Aorta (tissue), 5 donors: ENCODE results near the gene SPTBN1. TPM values are rescaled to one million over a fixed set of nuclear protein-coding genes. Genes with fewer than 3 reads are reported as not detected.

Experiments
- ATAC-seq: fragments of 200-7000 bp; cut with Tn5 transposase; one replicate; pipeline ENCODE4 v1.9.1; 2022; ENCODE audit warnings: moderate library complexity; ENCODE audit not compliant: low FRiP score
- DNase-seq, 2 donors: peaks; one replicate each; pipeline ENCODE4 v3.0.0-alpha.2; 2020
- H3K27ac ChIP-seq, 2 donors: one replicate each; pipeline ENCODE4 v1.5.1; 2013; ENCODE audit warnings: low read length in 2 of 2, mild to moderate bottlenecking in 2 of 2, moderate library complexity in 2 of 2, control low read depth in 1 of 2, inconsistent platforms in 1 of 2, low read depth in 1 of 2
- H3K27me3 ChIP-seq, 2 donors: one replicate each; pipeline ENCODE4 v1.6.1; 2013; ENCODE audit warnings: control low read depth in 1 of 2, low read length in 1 of 2, mild to moderate bottlenecking in 1 of 2, moderate library complexity in 1 of 2; ENCODE audit not compliant: insufficient read depth in 2 of 2, control insufficient read depth in 1 of 2
- H3K36me3 ChIP-seq, 2 donors: one replicate each; pipeline ENCODE4 v1.6.1; 2013; ENCODE audit warnings: control low read depth in 1 of 2, low read length in 1 of 2, mild to moderate bottlenecking in 1 of 2; ENCODE audit not compliant: insufficient read depth in 2 of 2, control insufficient read depth in 1 of 2
- H3K4me1 ChIP-seq, 2 donors: one replicate each; pipeline ENCODE4 v1.6.1; 2013; ENCODE audit warnings: low read length in 2 of 2, control low read depth in 1 of 2, mild to moderate bottlenecking in 1 of 2, moderate library complexity in 1 of 2; ENCODE audit not compliant: insufficient read depth in 2 of 2, control insufficient read depth in 1 of 2
- H3K4me3 ChIP-seq, 2 donors: one replicate each; pipeline ENCODE4 v1.5.1; 2013; ENCODE audit warnings: low read length in 2 of 2, control low read depth in 1 of 2, mild to moderate bottlenecking in 1 of 2
- H3K9me3 ChIP-seq: one replicate; pipeline ENCODE4 v1.6.1; 2013; ENCODE audit warnings: mild to moderate bottlenecking, low read length; ENCODE audit not compliant: control insufficient read depth
- WGBS, 2 donors: extraction: QIAGEN DNeasy Blood & Tissue Kit; methylation state at CpG; one replicate each; pipeline ENCODE4 v1.1.7; 2013; 5-methylcytosine and 5-hydroxymethylcytosine counted together
- intact Hi-C, 2 donors: fragments of 100-400 bp; cut with DNase I; formaldehyde crosslinking; loops; one replicate each; pipeline versions ENCODE4 v1.14.2 to v1.15.0; 2022
- polyA plus RNA-seq, 2 donors: library from polyadenylated mRNA; stranded (reverse); fragments of 200-250 nt; gene quantifications; one replicate each; pipeline ENCODE4 v1.2.3, GENCODE V29; 2013
- total RNA-seq, 2 donors: library from RNA; stranded (reverse); fragmentation: NEBNext Ultra II Directional; extraction: Animal tissue kit (Norgen Biotek cat#: 25700); gene quantifications; one replicate each; pipeline ENCODE4 v1.2.1, GENCODE V29; 2021
- donor health status: healthy with polysubstance abuse.
- donor health status: Bipolar disorder and iron deficiency.
- donor health status: DM: no; HTN: no; CAD: no.
- donor health status: DM: no; HTN: no; CAD: no.
- donor health status: DM: yes; HTN: yes; CAD: no.

SPTBN1 gene
- total and polyA plus RNA-seq, 4 donors, result 84.9 to 540 (median 218) TPM

DNA sequence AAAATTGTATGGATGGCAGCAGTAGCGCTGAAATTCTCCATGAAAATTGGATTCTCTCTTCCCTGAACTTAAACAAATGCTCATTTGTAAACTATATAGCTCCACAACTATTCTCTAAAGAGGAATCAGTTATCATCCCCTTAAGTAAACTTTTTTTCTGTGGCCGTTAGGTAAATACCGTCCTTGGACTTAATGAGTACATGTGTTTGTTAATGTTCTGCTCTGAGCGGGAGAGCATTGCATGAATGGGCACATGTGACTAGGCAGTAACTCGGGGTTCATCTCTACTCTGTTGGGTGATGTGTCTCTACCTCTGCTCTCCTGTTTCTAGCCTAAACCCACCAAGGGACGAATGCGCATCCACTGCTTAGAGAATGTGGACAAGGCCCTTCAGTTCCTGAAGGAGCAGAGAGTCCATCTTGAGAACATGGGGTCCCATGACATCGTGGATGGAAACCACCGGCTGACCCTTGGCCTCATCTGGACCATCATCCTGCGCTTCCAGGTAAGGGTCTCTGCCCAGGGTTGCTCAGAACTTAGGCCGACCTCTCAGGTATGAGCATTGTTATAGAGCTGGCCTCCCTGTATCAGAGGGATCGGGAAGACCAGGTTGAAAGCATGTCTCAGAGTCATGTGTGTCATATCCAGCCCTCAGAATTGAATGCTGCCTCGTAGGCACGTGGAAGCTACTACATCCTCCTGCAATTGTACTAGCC lies 155.9 kb downstream of the SPTBN1 start:
- ATAC-seq (no peak), DNase-seq (no peak)
- WGBS, 2 donors, result 95% methylated on average over 14 of the region's 14 CpGs
- Histone ChIP-seq H3K9me3 (no peaks in the 10 kb centered on the region), H3K36me3 (peaks cover 0 to 2% of the 10 kb centered on the region in 2 donors), H3K4me1 (peaks cover 4 to 10% of the 10 kb centered on the region in 2 donors), H3K27me3 (no peaks in the 10 kb centered on the region), H3K4me3 (no peak overlapping the region), H3K27ac (no peak overlapping the region)
- intact Hi-C loops, result no loop called here

DNA sequence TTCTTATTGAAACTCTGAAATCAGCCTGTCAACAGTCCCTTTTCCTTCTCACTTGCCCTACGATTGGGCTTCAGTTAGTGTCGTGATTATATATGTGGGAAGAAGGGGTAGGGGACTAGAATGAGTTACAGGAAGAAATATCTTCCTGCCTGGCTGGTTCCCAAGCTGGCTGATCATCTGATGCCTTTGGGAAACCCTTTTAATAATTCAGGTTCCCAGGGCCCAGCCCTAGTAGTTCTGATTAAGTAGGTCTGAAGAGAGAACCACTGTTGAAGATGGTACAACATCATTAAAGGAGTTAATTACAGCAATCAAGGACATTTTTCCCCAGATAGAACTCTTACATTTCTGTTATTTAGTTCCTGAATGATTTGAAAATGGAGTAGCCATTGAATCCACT lies 157.3 kb downstream of the SPTBN1 start:
- Histone ChIP-seq H3K36me3 (peaks cover 2 to 9% of the 10 kb centered on the region in 2 donors), H3K27me3 (no peaks in the 10 kb centered on the region), H3K4me3 (no peak overlapping the region), H3K4me1 (peaks cover 4 to 10% of the 10 kb centered on the region in 2 donors), H3K27ac (no peak overlapping the region), H3K9me3 (no peaks in the 10 kb centered on the region)
- intact Hi-C loops, result no loop called here
- WGBS, 2 donors, result 38 to 43% methylated on average over 2 of the region's 2 CpGs
- ATAC-seq, result no peak
- DNase-seq, result no peak

DNA sequence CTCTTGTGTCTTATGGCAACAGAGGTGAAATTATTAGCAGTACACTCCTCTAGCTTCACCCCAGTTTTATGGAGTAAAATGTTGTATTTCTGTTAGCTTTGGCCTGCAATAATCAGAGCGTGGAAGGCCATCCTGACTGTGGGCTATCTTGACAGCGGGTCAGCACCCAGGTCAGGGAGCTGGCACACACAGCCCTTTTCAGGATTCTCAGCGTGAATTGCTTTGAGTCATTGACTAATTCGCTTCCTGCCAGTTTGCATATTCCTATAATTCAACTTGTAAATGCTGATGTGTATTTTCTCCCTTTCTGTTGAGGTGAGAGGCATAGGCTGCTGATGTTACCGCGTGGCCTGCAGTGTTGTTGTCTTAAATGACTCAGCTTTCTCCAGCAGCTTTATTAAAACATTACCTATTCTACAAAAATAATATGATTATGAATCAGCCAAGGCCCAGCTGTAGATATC lies 157.7 kb downstream of the SPTBN1 start:
- Histone ChIP-seq H3K4me1 (peaks cover 7 to 10% of the 10 kb centered on the region in 2 donors), H3K27me3 (no peaks in the 10 kb centered on the region), H3K4me3 (no peak overlapping the region), H3K9me3 (no peaks in the 10 kb centered on the region), H3K27ac (no peak overlapping the region), H3K36me3 (peaks cover 2 to 9% of the 10 kb centered on the region in 2 donors)
- intact Hi-C loops, result no loop called here
- ATAC-seq, result peak; percentile 5
- 29 to 31% methylated on average over 6 of the region's 6 CpGs for WGBS, 2 donors
- DNase-seq, result no peak

DNA sequence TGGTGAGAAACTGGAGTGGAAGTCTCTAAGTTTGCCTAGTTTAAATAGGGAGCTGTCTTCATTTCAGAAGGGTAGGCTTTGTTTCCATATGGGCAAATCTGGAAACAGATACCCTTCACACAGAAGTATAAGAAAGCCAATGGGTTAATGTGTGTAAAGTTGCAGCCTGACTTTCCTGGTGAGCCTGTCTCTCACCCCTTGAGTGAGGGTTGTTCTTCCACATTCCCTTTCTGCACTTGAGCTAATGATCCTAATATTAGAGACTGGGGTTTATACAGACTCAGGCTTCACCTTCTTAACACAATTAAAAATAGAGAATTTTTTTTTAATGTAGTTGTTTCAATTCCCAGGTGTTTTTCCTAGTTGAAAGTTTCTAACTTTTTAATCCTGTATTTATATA lies 158.7 kb downstream of the SPTBN1 start:
- Histone ChIP-seq H3K4me3 (no peak overlapping the region), H3K9me3 (no peaks in the 10 kb centered on the region), H3K4me1 (peaks cover 7 to 10% of the 10 kb centered on the region in 2 donors), H3K27ac (no peak overlapping the region), H3K36me3 (peaks cover 2 to 9% of the 10 kb centered on the region in 2 donors), H3K27me3 (no peaks in the 10 kb centered on the region)
- ATAC-seq (no peak), DNase-seq (no peak)
- intact Hi-C loops, result loop anchor here in 1 of 2 donors (5.0 kb wide), 1 partner anchor 33 kb away; no protein-coding TSS in a partner anchor

DNA sequence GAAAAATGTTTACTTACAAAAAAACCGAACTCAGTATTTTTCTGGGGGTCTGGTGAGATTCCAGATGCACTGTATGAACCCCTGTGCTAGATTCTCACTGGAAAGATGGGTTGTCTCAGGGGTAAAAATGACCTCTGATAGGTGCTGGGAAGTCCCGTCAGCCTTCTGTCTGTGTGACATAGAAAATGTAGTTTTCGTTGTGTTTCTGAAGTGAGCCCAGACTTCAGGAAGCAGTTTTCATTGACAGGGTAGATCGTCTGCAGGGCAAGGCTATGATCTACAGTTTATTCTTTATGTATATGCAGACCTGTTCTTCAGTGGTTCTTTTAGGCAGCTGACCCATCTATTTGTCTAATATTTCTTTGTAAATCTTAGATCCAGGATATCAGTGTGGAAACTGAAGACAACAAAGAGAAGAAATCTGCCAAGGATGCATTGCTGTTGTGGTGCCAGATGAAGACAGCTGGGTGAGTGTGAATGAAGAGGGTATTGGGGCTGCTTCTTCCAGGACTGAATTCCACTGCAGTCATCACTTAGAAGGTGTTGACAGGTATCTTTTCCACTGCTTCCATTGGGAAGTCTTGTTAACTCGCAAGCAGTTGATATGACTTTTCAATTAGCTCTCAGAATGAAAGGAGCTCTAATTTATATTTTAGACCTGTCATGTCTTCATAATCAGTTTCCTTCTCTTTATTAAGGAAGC lies 159.9 kb downstream of the SPTBN1 start:
- ATAC-seq (no peak), DNase-seq (no peak)
- intact Hi-C loops, result loop anchor here in 1 of 2 donors (5.0 kb wide), 1 partner anchor 34 kb away; no protein-coding TSS in a partner anchor
- no peaks in the 10 kb centered on the region for H3K9me3 ChIP-seq
- WGBS, 2 donors, result 74 to 79% methylated on average over 5 of the region's 5 CpGs
- no peaks in the 10 kb centered on the region for H3K27me3 ChIP-seq
- H3K36me3 ChIP-seq, result peaks cover 3 to 9% of the 10 kb centered on the region in 2 donors
- no peak overlapping the region for H3K27ac ChIP-seq
- no peak overlapping the region for H3K4me3 ChIP-seq
- peaks cover 7 to 10% of the 10 kb centered on the region in 2 donors for H3K4me1 ChIP-seq

DNA sequence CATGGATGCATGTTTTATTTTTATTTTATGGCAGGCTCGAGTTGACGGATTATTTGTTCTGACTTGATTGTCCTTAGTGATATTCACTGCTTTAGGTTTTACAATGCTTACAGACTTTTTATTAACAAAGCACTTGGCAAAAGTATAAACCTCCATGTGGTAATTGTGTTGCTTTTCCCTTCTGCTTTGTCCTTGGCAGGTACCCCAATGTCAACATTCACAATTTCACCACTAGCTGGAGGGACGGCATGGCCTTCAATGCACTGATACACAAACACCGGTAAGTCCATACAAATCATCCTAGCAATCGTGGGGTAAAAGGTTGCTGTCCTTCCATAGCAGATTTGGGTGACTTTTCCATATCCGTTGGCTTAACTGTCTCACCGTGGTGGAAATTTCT lies 161.3 kb downstream of the SPTBN1 start:
- H3K4me3 ChIP-seq, result no peak overlapping the region
- no peaks in the 10 kb centered on the region for H3K9me3 ChIP-seq
- H3K36me3 ChIP-seq, result peaks cover 8 to 14% of the 10 kb centered on the region in 2 donors
- WGBS, 2 donors, result 46 to 53% methylated on average over 7 of the region's 7 CpGs
- peaks cover 7 to 10% of the 10 kb centered on the region in 2 donors for H3K4me1 ChIP-seq
- DNase-seq (no peak), ATAC-seq (no peak)
- intact Hi-C loops, result loop anchor here in 1 of 2 donors (5.0 kb wide), 1 partner anchor 35 kb away; no protein-coding TSS in a partner anchor
- no peak overlapping the region for H3K27ac ChIP-seq
- no peaks in the 10 kb centered on the region for H3K27me3 ChIP-seq

DNA sequence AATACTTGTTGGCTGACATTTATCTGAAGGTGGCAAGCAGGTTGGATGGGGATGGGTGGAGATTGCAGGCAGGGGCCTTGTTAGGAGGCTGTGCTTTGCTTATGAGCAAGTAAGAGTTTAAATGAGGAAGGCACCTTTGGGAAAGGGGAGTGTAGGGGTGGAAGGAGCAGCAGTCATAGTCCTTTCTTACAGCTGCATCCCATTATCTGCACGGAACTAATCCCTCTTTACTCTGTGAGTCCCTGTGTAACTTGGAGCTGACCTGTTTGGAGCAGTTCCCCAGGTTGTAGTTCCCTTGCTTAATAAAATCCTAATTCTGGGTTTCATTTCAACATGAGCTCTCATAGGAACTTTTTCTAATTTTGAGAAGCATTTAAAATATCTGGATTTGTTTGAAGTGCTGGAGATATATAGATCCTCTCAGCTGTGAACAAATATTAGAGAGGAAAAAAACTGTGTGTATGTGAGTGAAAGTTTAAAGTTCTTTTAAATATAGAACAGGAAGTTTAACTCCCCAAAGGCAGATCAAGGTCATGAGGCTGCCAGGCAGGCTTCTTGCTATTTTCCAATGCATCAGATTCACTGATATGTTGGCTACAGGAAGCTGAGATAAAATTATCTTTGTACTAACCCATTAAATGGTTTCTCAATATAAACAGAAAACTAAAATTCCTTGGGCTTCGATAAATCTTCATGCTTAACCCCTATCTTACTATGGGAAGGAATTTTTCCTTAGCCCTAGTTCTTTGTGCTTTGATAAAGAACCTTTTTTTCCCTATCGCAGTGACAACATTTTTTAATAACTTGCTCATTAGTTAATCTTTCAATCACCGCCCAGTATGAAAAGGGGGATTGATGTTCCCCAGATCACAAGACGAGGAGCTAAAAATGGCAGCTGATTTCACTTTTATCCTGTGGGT lies 162.8 kb downstream of the SPTBN1 start:
- intact Hi-C loops, result loop anchor here in 1 of 2 donors (5.0 kb wide), 1 partner anchor 37 kb away; no protein-coding TSS in a partner anchor
- no peak for DNase-seq
- H3K4me1 ChIP-seq, result peaks cover 3 to 4% of the 10 kb centered on the region in 2 donors
- no peak overlapping the region for H3K4me3 ChIP-seq
- H3K27me3 ChIP-seq, result no peaks in the 10 kb centered on the region
- no peaks in the 10 kb centered on the region for H3K9me3 ChIP-seq
- no peak overlapping the region for H3K27ac ChIP-seq
- peaks cover 11 to 15% of the 10 kb centered on the region in 2 donors for H3K36me3 ChIP-seq
- no peak for ATAC-seq
- 40 to 48% methylated on average over 5 of the region's 5 CpGs for WGBS, 2 donors

DNA sequence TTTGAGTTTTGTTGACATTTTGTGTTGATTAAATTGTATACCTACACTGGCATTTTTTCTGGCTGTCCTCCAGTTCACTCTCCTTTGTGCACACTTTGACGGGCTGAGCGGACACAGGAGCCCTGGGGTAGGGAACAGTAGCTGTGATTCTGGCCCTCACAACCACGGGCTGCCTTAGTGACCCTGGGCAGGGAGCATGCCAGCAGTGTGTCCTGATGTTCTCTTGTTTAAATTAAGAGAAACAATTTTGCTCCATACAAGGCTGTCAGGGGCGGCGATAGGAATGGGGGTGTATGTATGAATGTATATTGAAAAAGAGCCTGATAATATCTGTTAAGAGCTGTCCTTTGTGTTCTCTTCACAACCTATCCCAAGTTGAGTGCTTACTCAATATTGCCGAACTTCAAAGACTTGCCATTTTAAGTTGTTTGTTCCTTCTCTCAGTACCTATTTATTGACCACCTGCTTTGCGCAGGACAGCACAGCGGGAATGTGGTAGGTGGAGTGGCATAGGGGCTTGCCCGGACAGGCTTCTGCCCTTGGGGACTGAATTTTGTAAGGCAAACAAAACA lies 163.6 kb downstream of the SPTBN1 start:
- intact Hi-C loops, result loop anchor here in 1 of 2 donors (5.0 kb wide), 1 partner anchor 37 kb away; no protein-coding TSS in a partner anchor
- Histone ChIP-seq H3K9me3 (no peaks in the 10 kb centered on the region), H3K4me1 (peaks cover 0 to 3% of the 10 kb centered on the region in 2 donors), H3K36me3 (peaks cover 11 to 15% of the 10 kb centered on the region in 2 donors), H3K27ac (no peak overlapping the region), H3K27me3 (no peaks in the 10 kb centered on the region), H3K4me3 (no peak overlapping the region)
- DNase-seq, result peak in 1 of 2 donors; percentile 35
- WGBS, 2 donors, result 86 to 92% methylated on average over 9 of the region's 9 CpGs
- ATAC-seq, result no peak
